Stimulated activated CD8-positive, alpha-beta memory T cell treated with anti-CD3 and anti-CD28 coated beads, Interleukin-12 subunit alpha, Interleukin-12 subunit beta, amount 100 ng/mL, for 4 hours (primary cell): ENCODE data around the gene CXCL12.

ENCODE experiments used
- DNase-seq: peaks from one replicate; pipeline ENCODE4 v3.0.0-alpha.2; 2020; ENCODE audit warnings: low read depth

Gene CXCL12

GRCh38 chr10:44362866-44363711 lies 21.8 kb downstream of the CXCL12 start:
- DNase-seq: no peak

DNA sequence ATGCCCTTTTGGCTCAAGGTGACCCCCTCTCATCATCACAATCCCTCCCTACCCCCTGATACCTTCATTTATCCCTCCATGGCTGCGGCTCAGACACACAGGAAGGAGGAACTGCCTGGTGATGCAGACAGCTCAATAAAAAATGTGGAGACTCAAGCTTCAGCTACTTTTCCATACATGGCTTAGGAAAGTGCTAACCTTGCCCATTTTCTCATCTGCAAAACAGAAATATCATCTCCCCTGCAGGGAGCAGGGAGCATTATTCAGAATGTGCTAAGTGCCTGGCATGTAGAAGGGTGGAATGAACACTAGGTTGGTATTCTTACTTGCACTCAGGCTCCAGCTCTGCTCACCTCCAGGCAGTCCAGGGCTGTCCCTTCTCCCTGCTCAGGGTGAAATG lies 23.8 kb downstream of the CXCL12 start:
- no peak for DNase-seq

DNA sequence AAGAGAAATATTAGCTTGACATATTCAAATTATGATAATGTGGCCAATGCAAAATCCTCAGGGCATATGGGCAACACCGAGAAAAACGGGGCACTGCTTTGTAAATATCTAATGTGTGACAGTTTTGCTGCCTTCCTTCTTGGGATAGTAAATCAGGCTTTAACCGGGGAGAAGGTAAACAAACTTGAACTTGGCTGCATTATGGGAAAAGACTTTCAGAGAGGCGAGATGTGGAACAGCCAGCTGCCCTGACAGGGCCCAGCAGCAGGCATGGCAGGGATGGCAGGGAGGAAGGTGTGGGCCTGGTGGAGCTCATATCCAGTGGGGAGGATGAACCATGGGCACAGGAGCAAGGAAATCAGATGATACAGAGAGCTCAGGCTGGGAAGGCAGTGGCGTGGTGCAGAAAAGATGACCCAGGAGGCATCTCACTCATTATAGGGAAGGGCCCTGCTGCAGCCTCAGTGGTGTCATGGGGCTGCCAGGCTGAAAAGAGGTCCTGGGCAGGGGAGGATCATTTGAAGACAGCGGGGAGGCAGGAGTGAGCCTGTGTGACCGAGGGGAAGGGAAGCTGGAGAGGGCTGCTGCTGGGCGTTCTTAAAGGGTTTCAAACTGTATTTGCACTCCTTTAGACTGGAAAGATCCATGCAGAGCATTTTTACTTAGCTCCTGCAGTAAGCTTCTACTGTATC lies 26.7 kb downstream of the CXCL12 start:
- DNase-seq: no peak

DNA sequence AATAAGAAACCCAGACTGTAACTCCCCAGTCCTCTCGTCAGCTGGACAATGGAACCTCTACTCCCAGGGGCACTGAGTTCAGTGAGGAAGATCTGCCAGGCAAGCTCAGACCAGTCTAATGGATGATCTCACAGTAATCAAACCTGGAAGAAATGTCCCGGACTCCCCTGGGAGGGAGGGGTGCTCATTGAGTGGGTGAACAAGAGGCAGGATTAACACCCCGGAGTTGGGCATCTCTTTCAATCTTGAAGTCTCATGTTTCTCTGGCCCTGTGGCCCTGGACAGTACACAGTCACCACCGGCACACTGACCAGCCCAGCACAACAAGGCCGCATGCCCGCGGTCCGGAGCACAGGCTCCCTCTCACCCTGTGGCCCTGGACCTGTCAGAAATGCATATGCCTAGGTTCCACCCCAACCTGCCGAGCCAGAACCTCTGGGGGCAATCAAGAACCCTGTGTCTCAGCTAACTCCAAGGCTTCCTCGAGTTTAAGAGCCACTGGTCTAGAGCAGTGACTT lies 27.8 kb downstream of the CXCL12 start:
- DNase-seq: no peak

- DNase-seq: no peak
Observed at GRCh38 chr10:44356139-44357022, 28.5 kb downstream of the CXCL12 start.

GRCh38 chr10:44355630-44356029 lies 29.3 kb downstream of the CXCL12 start:
- DNase-seq: no peak

DNA sequence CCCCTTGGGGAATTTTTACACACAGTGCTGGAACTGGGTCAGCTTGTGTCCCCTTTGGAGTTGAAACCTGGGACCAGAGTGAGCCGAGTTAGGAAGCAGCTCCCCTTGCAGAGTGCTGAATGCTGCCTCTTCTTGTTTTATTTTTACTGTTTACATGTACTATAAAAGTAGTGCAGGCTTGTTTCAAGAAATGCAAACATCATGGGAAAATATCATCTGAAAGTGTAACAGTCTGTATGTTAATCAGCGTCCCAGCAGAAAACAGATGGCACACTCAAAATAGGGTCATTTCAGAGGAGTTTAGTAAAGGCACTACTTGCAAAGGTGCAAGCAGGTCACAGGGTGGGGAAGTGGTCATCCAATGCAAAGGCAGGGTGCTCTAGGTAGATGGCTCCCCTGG lies 30.1 kb downstream of the CXCL12 start:
- DNase-seq: no peak

DNA sequence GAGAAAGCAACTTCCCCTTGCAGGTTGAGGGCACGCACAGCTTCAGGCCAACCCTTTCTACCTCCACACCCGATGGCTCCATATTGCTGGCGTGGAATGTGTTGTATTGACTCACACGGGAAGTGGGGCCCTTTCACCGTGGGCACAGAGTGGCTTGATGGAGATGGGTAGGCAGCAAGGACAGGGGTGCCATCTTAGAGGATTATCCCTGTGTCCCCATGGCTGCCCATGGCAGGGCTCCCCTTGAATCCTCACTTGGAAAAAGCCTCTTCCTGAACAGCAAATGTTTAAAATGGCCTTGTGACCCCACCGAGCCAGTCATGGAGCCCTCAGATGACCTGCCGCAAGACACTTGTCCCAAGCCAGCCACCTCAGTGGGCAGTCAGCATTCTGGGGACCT lies 31.2 kb downstream of the CXCL12 start:
- DNase-seq: no peak

DNA sequence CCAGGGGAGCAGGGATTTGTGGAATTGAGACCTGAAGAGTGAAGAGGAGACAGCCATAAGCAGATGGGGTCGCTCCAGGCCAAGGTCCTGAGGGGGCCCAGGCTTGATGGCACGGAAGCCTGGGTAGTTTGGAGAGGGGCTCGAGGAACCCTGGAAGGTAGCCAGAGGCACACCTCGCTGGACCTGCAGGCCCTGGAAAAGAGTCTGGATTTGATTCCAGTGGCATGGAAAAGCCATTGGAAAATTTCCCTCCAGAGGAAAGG lies 31.8 kb downstream of the CXCL12 start:
- no peak for DNase-seq

- no peak for DNase-seq
Observed at GRCh38 chr10:44352316-44353127, 32.4 kb downstream of the CXCL12 start.

GRCh38 chr10:44348496-44348895 lies 36.4 kb downstream of the CXCL12 start:
- DNase-seq: no peak

GRCh38 chr10:44347609-44348400 lies 37.1 kb downstream of the CXCL12 start:
- no peak for DNase-seq

DNA sequence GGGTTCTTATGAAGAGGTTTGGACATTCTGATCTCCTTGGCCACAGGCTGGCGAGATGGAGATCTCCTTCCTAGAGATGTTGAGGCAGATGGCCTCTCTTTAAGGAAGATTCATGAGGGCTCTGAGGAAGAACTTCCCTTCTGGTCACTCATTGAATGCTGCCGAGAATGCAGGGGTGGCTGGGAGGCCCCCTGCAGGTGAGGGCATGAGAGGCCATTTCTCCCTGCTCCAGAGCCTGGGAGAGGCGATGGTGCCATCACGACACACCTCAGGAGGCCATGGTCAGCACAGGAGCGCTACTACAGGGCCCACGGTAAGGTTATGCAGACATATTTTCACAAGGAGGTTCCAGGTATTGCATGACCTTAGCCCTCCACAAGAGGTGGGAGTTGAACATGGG lies 40.2 kb downstream of the CXCL12 start:
- no peak for DNase-seq

GRCh38 chr10:44343843-44344242 lies 41.1 kb downstream of the CXCL12 start:
- no peak for DNase-seq

GRCh38 chr10:44341886-44342285 lies 43.0 kb downstream of the CXCL12 start:
- DNase-seq: no peak

GRCh38 chr10:44340557-44340956 lies 44.3 kb downstream of the CXCL12 start:
- no peak for DNase-seq

DNA sequence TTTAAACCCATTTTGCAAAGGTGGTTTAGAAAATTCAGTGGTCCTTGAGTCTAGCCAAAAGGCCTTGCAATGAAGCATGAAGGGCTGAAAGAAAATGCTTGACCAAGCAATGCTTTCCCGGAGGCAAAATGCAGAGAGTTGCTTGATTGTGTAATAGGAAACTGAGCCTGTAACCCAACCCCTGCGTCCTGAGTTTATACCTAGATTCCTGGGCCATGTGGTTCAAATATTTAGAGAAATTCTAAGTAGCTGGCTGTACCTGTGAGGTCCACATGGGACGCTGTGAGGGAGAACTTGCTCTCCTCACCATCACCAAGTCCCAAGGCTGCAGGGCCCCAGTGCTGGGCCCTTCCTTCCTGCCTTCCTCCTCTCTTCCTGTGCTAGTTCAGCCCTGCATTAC lies 45.7 kb downstream of the CXCL12 start:
- no peak for DNase-seq

- DNase-seq: no peak
Observed at GRCh38 chr10:44337081-44337480, 47.8 kb downstream of the CXCL12 start.

GRCh38 chr10:44335330-44336021 lies 49.4 kb downstream of the CXCL12 start:
- DNase-seq: no peak

DNA sequence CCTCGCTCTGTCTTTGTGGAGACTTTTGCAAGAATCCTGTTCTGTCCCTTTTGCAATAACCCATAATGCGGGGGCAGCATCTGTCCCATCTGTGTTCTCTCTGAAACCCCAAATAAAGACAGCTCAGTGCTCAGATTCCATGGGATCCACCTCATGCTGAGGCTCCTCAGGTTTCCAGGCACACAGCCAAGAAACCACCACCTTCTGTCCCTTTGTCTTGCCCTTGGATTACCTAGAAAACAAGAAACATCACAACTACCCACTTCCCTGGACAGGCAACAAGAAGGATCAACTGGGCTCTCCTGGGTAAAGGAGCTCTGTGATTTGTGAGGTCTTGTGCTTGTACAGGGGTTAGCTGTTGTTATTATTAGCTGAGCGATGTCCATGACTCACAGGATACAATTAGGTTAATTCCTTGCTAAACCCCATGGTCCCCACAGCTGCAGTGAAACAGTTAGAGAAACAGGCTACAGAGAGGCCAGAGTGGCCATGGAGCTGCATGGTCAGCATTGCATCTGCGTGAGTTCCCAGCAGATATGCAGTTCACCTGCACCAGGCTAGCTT lies 50.2 kb downstream of the CXCL12 start:
- no peak for DNase-seq
